GM12892 (cell line): Measurements from ENCODE around the gene STEAP1B.

Experiments
- POLR2A ChIP-seq: IDR thresholded peaks from 2 replicates; pipeline ENCODE4 v1.6.1; 2011; ENCODE audit warnings: low read depth, low read length, control low read depth
- POLR2AphosphoS5 ChIP-seq: IDR thresholded peaks from 2 replicates; pipeline ENCODE4 v1.6.1; 2011; ENCODE audit warnings: low read depth, low read length, control low read depth
- TAF1 ChIP-seq: IDR thresholded peaks from 2 replicates; pipeline ENCODE4 v1.6.1; 2011; ENCODE audit warnings: low read depth, mild to moderate bottlenecking, control low read depth, low read length, borderline replicate concordance

- TF ChIP-seq POLR2AphosphoS5: no peak
- TF ChIP-seq POLR2A: no peak
- TF ChIP-seq TAF1: no peak
Observed at GRCh38 chr7:22474645-22475044, 25.3 kb downstream of the STEAP1B start.
